C4-2B (cell line): Measurements from ENCODE around the gene CPLX3.

Source experiments
- ZFX ChIP-seq: fragments of 450-650 bp; IDR thresholded peaks from 2 replicates; pipeline ENCODE4 v1.6.1; 2017
- TF ChIP-seq, protein P1 (sequence below): fragments of 450-650 bp; conservative IDR thresholded peaks from 2 replicates; pipeline ENCODE4 v1.5.1; 2017; ENCODE audit warnings: mild to moderate bottlenecking

DNA sequence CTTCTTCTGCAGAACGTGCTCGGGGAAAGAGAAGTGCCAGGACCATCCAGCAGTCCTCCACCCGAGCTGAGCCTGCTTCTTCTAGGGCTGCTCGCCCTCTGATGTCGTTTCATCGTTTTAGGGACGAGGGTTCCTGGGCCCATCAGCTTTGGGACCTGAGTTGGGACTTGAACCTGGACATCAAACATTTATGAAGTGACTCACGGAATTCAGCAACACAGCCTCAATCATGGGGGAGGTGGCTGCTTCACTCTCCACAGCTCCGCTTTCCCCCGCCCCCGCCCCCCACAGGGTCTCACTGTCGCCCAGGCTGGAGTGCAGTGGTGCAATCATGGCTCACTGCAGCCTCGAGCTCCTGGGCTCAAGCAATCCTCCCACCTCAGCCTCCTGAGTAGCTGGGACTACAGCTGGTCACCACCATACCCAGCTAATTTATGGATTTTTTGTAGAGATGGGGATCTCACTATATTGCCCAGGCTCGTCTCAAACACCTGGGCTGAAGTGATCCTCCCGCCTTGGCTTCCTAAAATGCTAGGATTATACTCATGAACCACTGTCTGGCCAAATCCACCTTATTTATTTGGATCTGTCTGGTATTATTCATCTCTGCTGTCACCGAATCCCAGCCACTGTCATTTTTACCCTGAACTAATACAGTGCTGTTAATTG lies 47.5 kb downstream of the CPLX3 start:
- TF ChIP-seq, protein P1, sequence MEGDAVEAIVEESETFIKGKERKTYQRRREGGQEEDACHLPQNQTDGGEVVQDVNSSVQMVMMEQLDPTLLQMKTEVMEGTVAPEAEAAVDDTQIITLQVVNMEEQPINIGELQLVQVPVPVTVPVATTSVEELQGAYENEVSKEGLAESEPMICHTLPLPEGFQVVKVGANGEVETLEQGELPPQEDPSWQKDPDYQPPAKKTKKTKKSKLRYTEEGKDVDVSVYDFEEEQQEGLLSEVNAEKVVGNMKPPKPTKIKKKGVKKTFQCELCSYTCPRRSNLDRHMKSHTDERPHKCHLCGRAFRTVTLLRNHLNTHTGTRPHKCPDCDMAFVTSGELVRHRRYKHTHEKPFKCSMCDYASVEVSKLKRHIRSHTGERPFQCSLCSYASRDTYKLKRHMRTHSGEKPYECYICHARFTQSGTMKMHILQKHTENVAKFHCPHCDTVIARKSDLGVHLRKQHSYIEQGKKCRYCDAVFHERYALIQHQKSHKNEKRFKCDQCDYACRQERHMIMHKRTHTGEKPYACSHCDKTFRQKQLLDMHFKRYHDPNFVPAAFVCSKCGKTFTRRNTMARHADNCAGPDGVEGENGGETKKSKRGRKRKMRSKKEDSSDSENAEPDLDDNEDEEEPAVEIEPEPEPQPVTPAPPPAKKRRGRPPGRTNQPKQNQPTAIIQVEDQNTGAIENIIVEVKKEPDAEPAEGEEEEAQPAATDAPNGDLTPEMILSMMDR: no peak
- TF ChIP-seq ZFX: no peak
